NB4 (cell line): ENCODE measurements around the gene SLC30A2.

ENCODE experiments used
- DNase-seq: peaks from one replicate; pipeline ENCODE4 v3.0.0; 2010; ENCODE audit warnings: low read depth
- H3K4me3 ChIP-seq: one replicate; pipeline ENCODE4 v1.5.1; 2011; ENCODE audit warnings: mild to moderate bottlenecking, low read depth, low read length, moderate library complexity
- CTCF ChIP-seq: IDR thresholded peaks from one replicate; pipeline ENCODE4 v1.5.1; 2012; ENCODE audit warnings: low read depth, low read length
- MAX ChIP-seq: IDR thresholded peaks from 2 replicates; pipeline ENCODE4 v1.6.1; 2011; ENCODE audit warnings: low read depth, low read length
- MYC ChIP-seq: IDR thresholded peaks from 2 replicates; pipeline ENCODE4 v1.6.1; 2011; ENCODE audit warnings: low read depth, low read length
- POLR2A ChIP-seq: IDR thresholded peaks from 2 replicates; pipeline ENCODE4 v1.6.1; 2011; ENCODE audit warnings: mild to moderate bottlenecking; ENCODE audit not compliant: insufficient read length; ENCODE audit errors: extremely low read depth

Gene SLC30A2

GRCh38 chr1:26038477-26038876 lies 7.4 kb downstream of the SLC30A2 start:
- no peak overlapping the region for H3K4me3 ChIP-seq
- no peak for DNase-seq
- TF ChIP-seq CTCF: no peak
- no peak for TF ChIP-seq MAX
- no peak for TF ChIP-seq MYC
- TF ChIP-seq POLR2A: no peak

- TF ChIP-seq MYC: no peak
- no peak for TF ChIP-seq CTCF
- TF ChIP-seq MAX: no peak
- TF ChIP-seq POLR2A: no peak
Observed at GRCh38 chr1:26037904-26038303, 8.0 kb downstream of the SLC30A2 start.

GRCh38 chr1:26036756-26037281 lies 9.1 kb downstream of the SLC30A2 start:
- no peak for DNase-seq
- TF ChIP-seq MAX (no peak), POLR2A (no peak), CTCF (no peak), MYC (no peak)
- no peak overlapping the region for H3K4me3 ChIP-seq

More at GRCh38 chr1:26037904-26038303, 8.0 kb downstream of the SLC30A2 start:
- no peak overlapping the region for H3K4me3 ChIP-seq
- DNase-seq: no peak

- DNase-seq: peak; percentile 78
- TF ChIP-seq POLR2A (no peak), CTCF (peak; percentile 81), MAX (peak; percentile 6; the same call in 1 of the 2 replicates), MYC (no peak)
- H3K4me3 ChIP-seq: peak overlapping the region; percentile 60
Observed at GRCh38 chr1:26035959-26036755, 9.8 kb downstream of the SLC30A2 start.

- TF ChIP-seq MAX: no peak
- no peak for TF ChIP-seq CTCF
- TF ChIP-seq MYC: no peak
- TF ChIP-seq POLR2A: peak; percentile 61
- DNase-seq: peak; percentile 94
- H3K4me3 ChIP-seq: peak overlapping the region; percentile 60
Observed at GRCh38 chr1:26035203-26035958, 10.5 kb downstream of the SLC30A2 start.
